Measurements from ENCODE around the gene REXO1. TPM values are rescaled to one million over a fixed set of nuclear protein-coding genes. Genes with fewer than 3 reads are reported as not detected.

The REXO1 gene
- total RNA-seq, 1 experiment from 2014 or later: 25.8 TPM

GRCh38 chr19:1855828-1856255 lies 7.6 kb upstream of the REXO1 start:
- H3F3A ChIP-seq (ENCODE audit: insufficient read depth, low read depth): peaks cover 8% of the 10 kb centered on the region; the same call in 1 of the 2 replicates
- no TSS peak for BruUV-seq (replicated peaks)
- POLR2A ChIA-PET (ENCODE audit: unreplicated experiment): no interaction called here
- no peak overlapping the region for H3K27ac ChIP-seq
- DNase-seq: no peak
- H3K4me3 ChIP-seq: peak overlapping the region; percentile 11; the same call in 1 of the 2 replicates
- H3K4me2 ChIP-seq: peak overlapping the region; percentile 54
- CTCF ChIA-PET: no interaction called here
- TF ChIP-seq EZH2 (IDR thresholded peaks at IDR 0.05; ENCODE audit: low read depth) (no peak), CTCF (conservative IDR thresholded peaks at IDR 0.05) (no peak)
- peaks cover 42% of the 10 kb centered on the region for H4K20me1 ChIP-seq (ENCODE audit: insufficient read depth)
- H3K79me2 ChIP-seq (ENCODE audit: low read depth): peaks cover 69% of the 10 kb centered on the region
- no peaks in the 10 kb centered on the region for H3K36me3 ChIP-seq (ENCODE audit: low read depth)
- peaks cover 18% of the 10 kb centered on the region for H3K4me1 ChIP-seq (replicated peaks; ENCODE audit: insufficient read depth)
- intact Hi-C loops (cut with micrococcal nuclease; ENCODE audit: unreplicated experiment): no loop called here
- H3K27me3 ChIP-seq (ENCODE audit: insufficient read depth, low read depth): no peaks in the 10 kb centered on the region
- no peaks in the 10 kb centered on the region for H3K9me3 ChIP-seq (ENCODE audit: insufficient read depth, low read depth)
- no peaks in the 10 kb centered on the region for H3K9me2 ChIP-seq (ENCODE audit: insufficient read depth)
- no peak overlapping the region for H2AFZ ChIP-seq

- H3K4me1 ChIP-seq (replicated peaks; ENCODE audit: insufficient read depth): peaks cover 12% of the 10 kb centered on the region; the same call in 1 of the 2 replicates
- no peak overlapping the region for H2AFZ ChIP-seq
- ChIA-PET POLR2A (ENCODE audit: unreplicated experiment) (no interaction called here), CTCF (no interaction called here)
- intact Hi-C loops (cut with micrococcal nuclease; ENCODE audit: unreplicated experiment): no loop called here
- peak; percentile 54 to 80 for DNase-seq
- no TSS peak for BruUV-seq (replicated peaks)
- no peaks in the 10 kb centered on the region for H3K9me2 ChIP-seq (ENCODE audit: insufficient read depth)
- no peaks in the 10 kb centered on the region for H3K36me3 ChIP-seq (ENCODE audit: low read depth)
- H4K20me1 ChIP-seq (ENCODE audit: insufficient read depth): peaks cover 36% of the 10 kb centered on the region
- H3K79me2 ChIP-seq (ENCODE audit: low read depth): peaks cover 63% of the 10 kb centered on the region
- peak overlapping the region; percentile 11; the same call in 1 of the 2 replicates for H3K4me3 ChIP-seq
- peaks cover 8% of the 10 kb centered on the region; the same call in 1 of the 2 replicates for H3F3A ChIP-seq (ENCODE audit: insufficient read depth, low read depth)
- H3K4me2 ChIP-seq: peak overlapping the region; percentile 54
- H3K9me3 ChIP-seq (ENCODE audit: insufficient read depth, low read depth): no peaks in the 10 kb centered on the region
- no peaks in the 10 kb centered on the region for H3K27me3 ChIP-seq (ENCODE audit: insufficient read depth, low read depth)
- TF ChIP-seq EZH2 (IDR thresholded peaks at IDR 0.05; ENCODE audit: low read depth) (no peak), CTCF (conservative IDR thresholded peaks at IDR 0.05) (no peak)
- no peak overlapping the region for H3K27ac ChIP-seq
Measured at GRCh38 chr19:1855040-1855827, 7.0 kb upstream of the REXO1 start.

GRCh38 chr19:1854542-1855039 lies 6.3 kb upstream of the REXO1 start:
- H3K4me3 ChIP-seq: no peak overlapping the region
- H4K20me1 ChIP-seq (ENCODE audit: insufficient read depth): peaks cover 34% of the 10 kb centered on the region
- TF ChIP-seq EZH2 (IDR thresholded peaks at IDR 0.05; ENCODE audit: low read depth) (no peak), CTCF (conservative IDR thresholded peaks at IDR 0.05) (no peak)
- H3K9me3 ChIP-seq (ENCODE audit: insufficient read depth, low read depth): no peaks in the 10 kb centered on the region
- no peak overlapping the region for H2AFZ ChIP-seq
- peaks cover 11% of the 10 kb centered on the region; the same call in 1 of the 2 replicates for H3K4me1 ChIP-seq (replicated peaks; ENCODE audit: insufficient read depth)
- no TSS peak for BruUV-seq (replicated peaks)
- no peaks in the 10 kb centered on the region for H3K27me3 ChIP-seq (ENCODE audit: insufficient read depth, low read depth)
- DNase-seq: no peak
- ChIA-PET CTCF (no interaction called here), POLR2A (ENCODE audit: unreplicated experiment) (interaction anchor here (0.5 kb wide), 1 partner anchor 364 kb away, joined by 8 read pairs; the partner anchor contains the start of gene REEP6)
- H3K9me2 ChIP-seq (ENCODE audit: insufficient read depth): no peaks in the 10 kb centered on the region
- no peaks in the 10 kb centered on the region for H3K36me3 ChIP-seq (ENCODE audit: low read depth)
- H3K27ac ChIP-seq: no peak overlapping the region
- peaks cover 56% of the 10 kb centered on the region for H3K79me2 ChIP-seq (ENCODE audit: low read depth)
- intact Hi-C loops (cut with micrococcal nuclease; ENCODE audit: unreplicated experiment): no loop called here
- peaks cover 14% of the 10 kb centered on the region; the same call in 1 of the 2 replicates for H3F3A ChIP-seq (ENCODE audit: insufficient read depth, low read depth)
- H3K4me2 ChIP-seq: no peak overlapping the region; the same call in 1 of the 2 replicates

Measured in PC-9 (cell line).